Upper lobe of left lung (tissue), 6 donors: ENCODE measurements around the gene DOK7. TPM values are rescaled to one million over a fixed set of nuclear protein-coding genes. Genes with fewer than 3 reads are reported as not detected.

ENCODE experiments used
- ATAC-seq, 2 donors: fragments of 200-7000 bp; cut with Tn5 transposase; one replicate each; pipeline ENCODE4 v1.9.1; 2022; ENCODE audit warnings: mild to moderate bottlenecking in 2 of 2, moderate library complexity in 2 of 2; ENCODE audit not compliant: low FRiP score in 2 of 2
- DNase-seq, 2 donors: peaks; one replicate each; pipeline ENCODE4 v3.0.0-alpha.2; 2019 to 2020
- H3K27ac ChIP-seq, 4 donors: fragments of 200-600 bp; sonication (generic); one replicate each; pipeline ENCODE4 v1.5.1; 2016 to 2019
- H3K27me3 ChIP-seq, 4 donors: fragments of 200-600 bp; sonication (generic); one replicate each; pipeline ENCODE4 v1.5.1; 2017 to 2019
- H3K36me3 ChIP-seq, 4 donors: fragments of 200-600 bp; sonication (generic); one replicate each; pipeline ENCODE4 v1.5.1; 2016 to 2019
- H3K4me1 ChIP-seq, 4 donors: fragments of 200-600 bp; sonication (generic); one replicate each; pipeline ENCODE4 v1.5.1; 2018 to 2019
- H3K4me3 ChIP-seq, 4 donors: fragments of 200-600 bp; sonication (generic); one replicate each; pipeline ENCODE4 v1.5.1; 2017 to 2019; ENCODE audit warnings: mild to moderate bottlenecking in 2 of 4, moderate library complexity in 1 of 4
- H3K9me3 ChIP-seq, 4 donors: fragments of 200-600 bp; sonication (generic); one replicate each; pipeline ENCODE4 v1.5.1; 2018 to 2019
- EP300 ChIP-seq, 4 donors: sonication (generic); formaldehyde crosslinking; IDR thresholded peaks; one replicate each; pipeline ENCODE4 v1.5.1; 2017; ENCODE audit warnings: antibody characterized with exemption in 4 of 4, control low read depth in 2 of 4
- POLR2A ChIP-seq, 4 donors: fragments of 450-650 bp; IDR thresholded peaks; one replicate each; pipeline ENCODE4 v1.5.1; 2016 to 2017; ENCODE audit warnings: antibody characterized with exemption in 4 of 4, mild to moderate bottlenecking in 2 of 4
- POLR2AphosphoS5 ChIP-seq, 2 donors: sonication (generic); formaldehyde crosslinking; IDR thresholded peaks; one replicate each; pipeline ENCODE4 v1.5.1; 2017; ENCODE audit warnings: antibody characterized with exemption in 2 of 2
- WGBS, 2 donors: methylation state at CpG; one replicate each; pipeline ENCODE4 v1.1.5; 2017 to 2018; 5-methylcytosine and 5-hydroxymethylcytosine counted together
- total RNA-seq, 6 donors: library from RNA; depleted of rRNA in 4 of 6; stranded (reverse); fragments of >200 nt in 4 of 6; gene quantifications; one replicate each; pipeline versions ENCODE4 v1.1.0 to v1.2.1, GENCODE V29; 2016 to 2021
- TF ChIP-seq, protein P1 (sequence below), 6 experiments: fragments of 450-650 bp in 4 of 6; fragments of 200-600 bp in 2 of 6; sonication (generic) in 2 of 6; IDR thresholded peaks; one replicate each; pipeline ENCODE4 v1.5.1; 2016 to 2019; ENCODE audit warnings: antibody characterized with exemption in 6 of 6
- donor health status: DM: no; HTN: no; CAD: no; lungs with moderate emphysema.
- donor health status: DM: no; HTN: yes; CAD: no; lungs with severe emphysema.

Gene DOK7
- total RNA-seq, 6 donors from 2014 or later, result 2.1 to 16.0 (median 4.0) TPM

DNA sequence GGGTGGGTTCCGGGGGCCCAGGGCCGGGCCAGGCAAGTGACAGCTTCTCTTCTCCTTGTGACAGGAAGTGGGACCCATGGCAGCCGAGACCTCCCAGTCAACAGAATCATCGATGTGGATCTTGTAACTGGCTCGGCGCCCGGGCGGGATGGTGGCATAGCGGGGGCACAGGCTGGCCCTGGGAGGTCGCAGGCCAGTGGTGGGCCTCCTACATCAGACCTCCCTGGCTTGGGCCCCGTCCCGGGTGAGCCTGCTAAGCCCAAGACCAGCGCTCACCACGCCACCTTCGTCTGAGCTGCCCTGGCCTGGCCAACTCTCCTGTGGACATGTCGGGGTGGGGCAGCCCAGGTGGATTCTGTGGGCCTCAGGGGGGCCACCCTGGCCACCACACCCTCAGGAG lies 23.7 kb upstream of the DOK7 start:
- DNase-seq (peak in 1 of 2 donors; percentile 82), ATAC-seq (no peak)
- Histone ChIP-seq H3K27ac (no peak overlapping the region), H3K4me3 (no peak overlapping the region), H3K27me3 (no peaks in the 10 kb centered on the region), H3K36me3 (no peaks in the 10 kb centered on the region), H3K4me1 (peaks cover 0 to 20% (median 8%) of the 10 kb centered on the region in 4 donors), H3K9me3 (no peaks in the 10 kb centered on the region)
- WGBS, 2 donors, result 78 to 85% methylated on average over 8 to 16 of the region's 16 CpGs
- TF ChIP-seq EP300 (IDR thresholded peaks at IDR 0.05) (no peak), POLR2A (IDR thresholded peaks at IDR 0.05) (no peak), POLR2AphosphoS5 (IDR thresholded peaks at IDR 0.05) (no peak)
- TF ChIP-seq, protein P1, sequence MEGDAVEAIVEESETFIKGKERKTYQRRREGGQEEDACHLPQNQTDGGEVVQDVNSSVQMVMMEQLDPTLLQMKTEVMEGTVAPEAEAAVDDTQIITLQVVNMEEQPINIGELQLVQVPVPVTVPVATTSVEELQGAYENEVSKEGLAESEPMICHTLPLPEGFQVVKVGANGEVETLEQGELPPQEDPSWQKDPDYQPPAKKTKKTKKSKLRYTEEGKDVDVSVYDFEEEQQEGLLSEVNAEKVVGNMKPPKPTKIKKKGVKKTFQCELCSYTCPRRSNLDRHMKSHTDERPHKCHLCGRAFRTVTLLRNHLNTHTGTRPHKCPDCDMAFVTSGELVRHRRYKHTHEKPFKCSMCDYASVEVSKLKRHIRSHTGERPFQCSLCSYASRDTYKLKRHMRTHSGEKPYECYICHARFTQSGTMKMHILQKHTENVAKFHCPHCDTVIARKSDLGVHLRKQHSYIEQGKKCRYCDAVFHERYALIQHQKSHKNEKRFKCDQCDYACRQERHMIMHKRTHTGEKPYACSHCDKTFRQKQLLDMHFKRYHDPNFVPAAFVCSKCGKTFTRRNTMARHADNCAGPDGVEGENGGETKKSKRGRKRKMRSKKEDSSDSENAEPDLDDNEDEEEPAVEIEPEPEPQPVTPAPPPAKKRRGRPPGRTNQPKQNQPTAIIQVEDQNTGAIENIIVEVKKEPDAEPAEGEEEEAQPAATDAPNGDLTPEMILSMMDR (IDR thresholded peaks at IDR 0.05), result no peak

DNA sequence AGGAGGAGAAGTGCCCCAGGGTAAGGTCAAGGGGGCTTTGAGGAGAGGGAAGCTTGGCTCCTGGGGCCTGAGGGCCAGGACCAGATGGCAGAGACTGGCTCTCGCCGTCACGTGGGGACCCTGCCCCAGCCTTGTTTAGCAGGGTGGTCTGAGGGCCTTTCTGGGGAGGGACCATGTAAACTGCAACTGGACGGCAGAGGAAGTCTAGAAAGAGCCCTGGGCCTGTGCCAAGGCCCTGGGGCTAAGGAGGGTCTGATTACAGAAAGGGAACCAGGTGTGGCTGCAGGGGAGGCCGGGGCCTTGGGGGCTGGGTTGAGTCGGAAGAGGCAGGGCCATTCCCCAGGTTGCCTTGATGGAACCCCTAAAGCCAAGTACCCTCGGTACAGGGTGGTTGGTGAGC lies 23.1 kb upstream of the DOK7 start:
- WGBS, 2 donors, result 63 to 78% methylated on average over 6 to 7 of the region's 7 CpGs
- no peak for DNase-seq

DNA sequence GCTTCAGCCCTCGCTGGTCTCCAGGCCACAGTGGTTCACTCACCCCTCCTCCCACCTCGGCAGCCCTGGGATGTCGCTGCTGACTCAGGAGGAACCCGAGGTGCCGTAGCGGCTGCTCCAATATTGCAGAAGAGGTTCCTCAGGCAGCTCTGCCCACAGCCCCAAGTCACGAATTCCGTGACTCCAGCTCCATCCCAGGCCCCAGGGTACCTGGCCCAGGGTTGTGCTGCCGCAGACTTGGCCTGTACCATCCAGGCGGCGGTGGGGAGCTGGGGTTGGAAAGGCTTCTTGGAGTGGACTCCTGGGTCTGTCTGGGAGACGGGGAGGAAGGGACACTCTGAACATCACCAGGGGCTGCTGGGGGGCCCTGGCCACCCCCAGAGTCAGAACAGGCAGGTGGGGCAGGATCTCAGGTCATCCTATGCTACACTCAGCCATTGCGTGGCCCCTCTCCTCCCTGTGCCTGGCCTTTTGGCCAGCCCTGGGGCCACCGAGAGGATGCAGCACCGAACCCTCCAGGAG lies 22.1 kb upstream of the DOK7 start:
- no peak overlapping the region for H3K27ac ChIP-seq
- DNase-seq, result peak in 1 of 2 donors; percentile 70
- 75% methylated on average over 13 of the region's 15 CpGs; no CpG with 5 or more reads in 1 of the 2 donors for WGBS, 2 donors
- TF ChIP-seq POLR2A (IDR thresholded peaks at IDR 0.05), result no peak
- TF ChIP-seq, protein P1 (IDR thresholded peaks at IDR 0.05), result no peak
- no peak for TF ChIP-seq EP300 (IDR thresholded peaks at IDR 0.05)
- no peak for TF ChIP-seq POLR2AphosphoS5 (IDR thresholded peaks at IDR 0.05)
- no peak for ATAC-seq
- no peaks in the 10 kb centered on the region for H3K36me3 ChIP-seq
- peaks cover 0 to 20% (median 8%) of the 10 kb centered on the region in 4 donors for H3K4me1 ChIP-seq
- no peaks in the 10 kb centered on the region for H3K27me3 ChIP-seq
- H3K9me3 ChIP-seq, result no peaks in the 10 kb centered on the region
- H3K4me3 ChIP-seq, result no peak overlapping the region

More for the DNA sequence above, 23.1 kb upstream of the DOK7 start:
- TF ChIP-seq POLR2A (IDR thresholded peaks at IDR 0.05) (no peak), POLR2AphosphoS5 (IDR thresholded peaks at IDR 0.05) (no peak)
- Histone ChIP-seq H3K9me3 (no peaks in the 10 kb centered on the region), H3K36me3 (no peaks in the 10 kb centered on the region), H3K27ac (no peak overlapping the region), H3K4me3 (no peak overlapping the region), H3K4me1 (peaks cover 0 to 20% (median 8%) of the 10 kb centered on the region in 4 donors), H3K27me3 (no peaks in the 10 kb centered on the region)
- ATAC-seq, result no peak

DNA sequence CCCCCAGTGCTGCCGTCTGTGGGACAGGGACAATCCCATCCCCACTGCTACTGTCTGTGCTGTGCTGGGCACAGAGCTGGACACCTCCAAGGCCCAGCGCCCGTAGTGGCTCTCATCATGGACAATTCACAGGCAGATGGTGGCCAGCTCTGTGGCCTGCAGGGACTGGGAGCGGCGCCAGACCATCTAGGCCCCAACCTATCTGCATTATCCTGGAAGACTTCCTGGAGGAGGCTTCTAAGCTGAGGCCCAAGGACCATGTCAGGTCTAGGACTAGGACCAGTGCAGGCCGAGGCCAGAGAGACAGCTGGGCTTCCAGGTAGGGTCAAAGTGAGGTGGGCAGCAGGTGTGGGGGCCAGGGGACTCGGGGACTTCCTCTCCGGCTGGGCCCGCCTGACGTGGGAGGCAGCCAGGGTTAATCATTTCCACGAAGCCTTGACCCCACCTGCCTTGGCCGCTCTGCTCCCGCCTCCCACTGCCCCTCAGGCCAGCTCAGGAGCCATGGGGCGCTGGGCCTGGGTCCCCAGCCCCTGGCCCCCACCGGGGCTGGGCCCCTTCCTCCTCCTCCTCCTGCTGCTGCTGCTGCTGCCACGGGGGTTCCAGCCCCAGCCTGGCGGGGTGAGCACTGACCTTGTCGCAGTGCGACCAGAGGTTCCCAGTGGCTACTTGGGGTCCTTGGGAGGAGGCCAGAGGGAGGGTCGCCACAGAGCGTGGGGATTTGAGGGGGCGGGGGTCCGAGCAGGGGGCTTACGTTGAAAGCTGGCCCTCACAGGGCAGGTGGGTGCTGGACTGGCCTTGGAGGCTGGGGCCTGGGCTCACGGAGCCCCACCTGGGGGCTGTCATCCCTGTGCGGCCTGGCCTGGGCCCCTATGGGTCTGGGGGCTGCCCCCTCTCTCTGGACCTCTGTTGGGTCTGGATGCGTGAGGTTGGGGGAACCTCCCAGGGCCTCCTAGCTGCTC lies 21.3 kb upstream of the DOK7 start, which contains the start of gene HGFAC:
Gene HGFAC (plus strand): TSS at position 468 of the 959 bp plus-strand sequence. CDS start 34 bp downstream, at position 502.
- H3K9me3 ChIP-seq, result no peaks in the 10 kb centered on the region
- WGBS, 2 donors, result 78% methylated on average over 8 to 14 of the region's 27 CpGs
- ATAC-seq (no peak), DNase-seq (peak in 1 of 2 donors; percentile 74)
- H3K36me3 ChIP-seq, result no peaks in the 10 kb centered on the region
- H3K4me3 ChIP-seq, result no peak within 1 kb of the TSS
- H3K27me3 ChIP-seq, result no peaks in the 10 kb centered on the region
- H3K27ac ChIP-seq, result no peak within 1 kb of the TSS
- H3K4me1 ChIP-seq, result peaks cover 0 to 15% (median 8%) of the 10 kb centered on the region in 4 donors
- TF ChIP-seq, protein P1 (IDR thresholded peaks at IDR 0.05), result no peak
- TF ChIP-seq EP300 (IDR thresholded peaks at IDR 0.05) (no peak), POLR2A (IDR thresholded peaks at IDR 0.05) (no peak), POLR2AphosphoS5 (IDR thresholded peaks at IDR 0.05) (no peak)

DNA sequence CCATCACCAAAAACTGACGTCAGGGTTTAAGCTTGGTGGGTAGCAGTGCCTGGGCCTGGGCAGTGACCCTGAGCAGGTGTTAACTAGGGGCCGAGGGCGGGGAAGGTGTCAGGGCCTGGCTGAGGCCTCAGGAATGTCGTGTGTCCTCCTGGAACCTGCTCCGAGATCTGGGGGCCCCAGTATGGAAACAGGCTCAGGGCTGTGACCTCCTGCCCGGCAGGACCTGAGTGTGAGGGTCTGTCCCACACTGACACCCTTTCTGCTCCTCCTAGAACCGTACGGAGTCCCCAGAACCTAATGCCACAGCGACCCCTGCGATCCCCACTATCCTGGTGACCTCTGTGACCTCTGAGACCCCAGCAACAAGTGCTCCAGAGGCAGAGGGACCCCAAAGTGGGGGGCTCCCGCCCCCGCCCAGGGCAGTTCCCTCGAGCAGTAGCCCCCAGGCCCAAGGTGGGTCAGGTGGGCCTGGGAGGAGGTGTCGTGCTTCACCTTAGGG lies 20.6 kb upstream of the DOK7 start:
- Histone ChIP-seq H3K4me1 (peaks cover 0 to 10% (median 3%) of the 10 kb centered on the region in 4 donors), H3K27ac (no peak overlapping the region), H3K9me3 (no peaks in the 10 kb centered on the region), H3K27me3 (no peaks in the 10 kb centered on the region), H3K36me3 (no peaks in the 10 kb centered on the region), H3K4me3 (no peak overlapping the region)
- WGBS, 2 donors, result 76 to 90% methylated on average over 4 to 14 of the region's 14 CpGs
- no peak for ATAC-seq
- DNase-seq, result no peak
- TF ChIP-seq, protein P1 (IDR thresholded peaks at IDR 0.05), result no peak
- TF ChIP-seq POLR2AphosphoS5 (IDR thresholded peaks at IDR 0.05) (no peak), POLR2A (IDR thresholded peaks at IDR 0.05) (no peak), EP300 (IDR thresholded peaks at IDR 0.05) (no peak)
